Measurements from ENCODE around the gene AOC3.
"Not testable (repeated sequence)": the region's sequence is repeated elsewhere in the genome, so short reads cannot be mapped to it uniquely, and the experiment has no call there.

Gene AOC3

DNA sequence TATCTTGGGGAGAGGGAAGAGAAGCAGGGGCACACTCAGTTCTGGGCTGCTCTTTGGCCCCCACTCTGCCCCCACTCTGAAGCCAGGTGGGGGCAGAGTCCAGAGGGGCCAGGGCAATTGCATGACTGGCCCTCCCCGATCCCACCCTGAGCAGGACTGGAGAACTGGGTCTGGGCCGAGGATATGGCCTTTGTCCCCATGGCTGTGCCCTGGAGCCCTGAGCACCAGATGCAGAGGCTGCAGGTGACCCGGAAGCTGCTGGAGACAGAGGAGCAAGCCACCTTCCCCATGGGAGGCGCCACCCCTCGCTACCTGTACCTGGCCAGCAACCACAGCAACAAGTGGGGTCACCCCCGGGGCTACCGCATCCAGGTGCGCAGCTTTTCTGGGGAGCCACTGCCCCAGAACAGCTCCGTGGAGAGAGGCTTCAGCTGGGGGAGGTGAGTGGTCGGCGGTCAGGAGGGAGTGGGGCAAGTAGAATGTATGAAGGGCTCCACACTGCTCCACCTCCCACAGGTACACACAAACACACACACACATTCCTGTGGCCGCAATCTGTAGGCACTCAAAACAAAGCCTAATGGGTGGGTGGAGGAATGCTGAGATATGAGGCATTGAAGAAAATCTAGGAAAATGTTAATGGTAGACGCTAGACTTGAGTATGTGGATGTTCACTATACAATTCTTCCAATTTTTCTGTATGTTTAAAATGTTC is 21.4 kb downstream of the AOC3 start:
- TF ChIP-seq, protein P1, sequence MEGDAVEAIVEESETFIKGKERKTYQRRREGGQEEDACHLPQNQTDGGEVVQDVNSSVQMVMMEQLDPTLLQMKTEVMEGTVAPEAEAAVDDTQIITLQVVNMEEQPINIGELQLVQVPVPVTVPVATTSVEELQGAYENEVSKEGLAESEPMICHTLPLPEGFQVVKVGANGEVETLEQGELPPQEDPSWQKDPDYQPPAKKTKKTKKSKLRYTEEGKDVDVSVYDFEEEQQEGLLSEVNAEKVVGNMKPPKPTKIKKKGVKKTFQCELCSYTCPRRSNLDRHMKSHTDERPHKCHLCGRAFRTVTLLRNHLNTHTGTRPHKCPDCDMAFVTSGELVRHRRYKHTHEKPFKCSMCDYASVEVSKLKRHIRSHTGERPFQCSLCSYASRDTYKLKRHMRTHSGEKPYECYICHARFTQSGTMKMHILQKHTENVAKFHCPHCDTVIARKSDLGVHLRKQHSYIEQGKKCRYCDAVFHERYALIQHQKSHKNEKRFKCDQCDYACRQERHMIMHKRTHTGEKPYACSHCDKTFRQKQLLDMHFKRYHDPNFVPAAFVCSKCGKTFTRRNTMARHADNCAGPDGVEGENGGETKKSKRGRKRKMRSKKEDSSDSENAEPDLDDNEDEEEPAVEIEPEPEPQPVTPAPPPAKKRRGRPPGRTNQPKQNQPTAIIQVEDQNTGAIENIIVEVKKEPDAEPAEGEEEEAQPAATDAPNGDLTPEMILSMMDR (conservative IDR thresholded peaks at IDR 0.05; ENCODE audit: low read depth, low read length) = no peak
- H3K4me3 ChIP-seq (ENCODE audit: low read length) = no peak overlapping the region
- no peak for DNase-seq (ENCODE audit: low read depth)

- no peak for DNase-seq (ENCODE audit: low read depth)
- no peak overlapping the region for H3K4me3 ChIP-seq (ENCODE audit: low read length)
- TF ChIP-seq, protein P1 (conservative IDR thresholded peaks at IDR 0.05; ENCODE audit: low read depth, low read length) = no peak
Observed at GRCh38 chr17:42873315-42873714, 22.3 kb downstream of the AOC3 start.

DNA sequence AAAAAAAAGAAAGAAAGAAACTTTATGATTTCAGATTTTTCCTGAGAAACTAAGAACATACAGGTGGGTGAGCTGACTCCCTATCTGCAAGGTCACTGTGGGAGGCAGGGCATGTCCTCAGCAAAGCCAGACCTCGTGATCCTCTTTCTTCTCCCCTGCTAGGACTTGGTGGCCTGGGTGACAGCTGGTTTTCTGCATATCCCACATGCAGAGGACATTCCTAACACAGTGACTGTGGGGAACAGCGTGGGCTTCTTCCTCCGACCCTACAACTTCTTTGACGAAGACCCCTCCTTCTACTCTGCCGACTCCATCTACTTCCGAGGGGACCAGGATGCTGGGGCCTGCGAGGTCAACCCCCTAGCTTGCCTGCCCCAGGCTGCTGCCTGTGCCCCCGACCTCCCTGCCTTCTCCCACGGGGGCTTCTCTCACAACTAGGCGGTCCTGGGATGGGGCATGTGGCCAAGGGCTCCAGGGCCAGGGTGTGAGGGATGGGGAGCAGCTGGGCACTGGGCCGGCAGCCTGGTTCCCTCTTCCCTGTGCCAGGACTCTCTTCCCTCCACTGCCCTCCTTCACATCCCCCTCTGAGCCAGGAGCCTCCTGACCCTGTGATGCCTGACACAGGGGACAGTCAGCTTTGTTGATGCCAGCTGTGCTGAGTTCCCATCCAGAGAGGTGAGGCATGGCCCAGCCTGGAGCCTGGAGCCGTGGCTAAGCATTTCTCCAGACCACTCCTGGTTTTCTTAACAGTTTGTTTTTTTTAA is 23.1 kb downstream of the AOC3 start:
- not testable (repeated sequence) for DNase-seq (ENCODE audit: low read depth); H3K4me3 ChIP-seq (ENCODE audit: low read length)

DNA sequence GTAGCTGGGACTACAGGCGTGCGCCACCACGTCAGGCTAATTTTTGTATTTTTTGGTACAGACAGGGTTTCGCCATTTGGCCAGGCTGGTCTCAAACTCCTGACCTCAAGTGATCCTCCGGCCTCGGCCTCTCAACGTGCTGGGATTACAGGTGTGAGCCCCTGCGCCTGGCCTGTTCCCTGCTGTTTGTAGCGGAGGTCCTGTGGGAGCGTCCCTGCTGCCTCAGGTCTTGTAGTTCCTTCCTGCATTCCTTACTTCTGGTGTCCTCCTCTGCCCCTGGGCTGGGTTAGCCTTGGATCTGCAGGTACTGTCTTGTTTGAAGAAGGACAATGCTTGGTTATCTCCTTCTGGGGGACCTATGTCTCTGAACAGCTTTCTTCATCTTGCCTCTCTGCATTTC is 26.0 kb downstream of the AOC3 start:
- no peak overlapping the region for H3K4me3 ChIP-seq (ENCODE audit: low read length)
- TF ChIP-seq, protein P1 (conservative IDR thresholded peaks at IDR 0.05; ENCODE audit: low read depth, low read length) = no peak
- DNase-seq (ENCODE audit: low read depth) = no peak

DNA sequence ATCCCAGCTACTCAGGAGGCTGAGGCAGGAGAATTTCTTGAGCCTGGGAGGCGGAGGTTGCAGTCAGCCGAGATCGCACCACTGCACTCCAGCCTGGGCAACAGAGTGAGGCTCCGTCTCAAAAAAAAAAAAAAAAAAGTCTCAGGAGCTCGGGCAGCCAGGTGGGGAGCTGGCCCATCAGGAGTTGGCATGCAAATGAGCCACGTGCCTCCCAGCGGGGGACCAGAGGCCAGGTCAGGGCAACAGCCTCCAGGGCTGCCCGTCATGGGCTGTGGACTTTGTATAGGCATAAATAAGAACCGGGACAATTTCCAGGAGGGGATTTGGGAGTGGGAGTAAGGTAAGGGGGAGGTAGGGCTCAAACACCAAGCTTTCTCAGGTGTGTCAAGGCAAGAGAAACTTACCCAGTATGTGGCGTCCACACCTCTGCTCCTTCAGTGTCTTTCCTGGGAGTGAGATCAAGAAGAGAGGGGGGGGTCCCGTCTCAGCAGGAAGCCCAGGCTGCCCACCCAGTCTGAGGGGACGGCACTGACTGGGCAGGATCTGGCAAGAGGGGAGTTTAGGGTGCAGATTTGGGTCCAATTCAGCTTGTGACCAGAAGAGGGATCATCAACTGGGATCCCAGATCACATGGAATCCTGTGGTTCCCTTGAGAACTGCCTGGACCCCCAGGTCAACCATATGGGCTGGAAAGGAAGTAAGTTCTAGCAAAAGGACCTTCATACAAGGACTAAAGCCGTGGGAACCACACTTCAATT is 27.3 kb downstream of the AOC3 start:
- no peak for DNase-seq (ENCODE audit: low read depth)
- H3K4me3 ChIP-seq (ENCODE audit: low read length) = no peak overlapping the region
- TF ChIP-seq, protein P1 (conservative IDR thresholded peaks at IDR 0.05; ENCODE audit: low read depth, low read length) = no peak

DNA sequence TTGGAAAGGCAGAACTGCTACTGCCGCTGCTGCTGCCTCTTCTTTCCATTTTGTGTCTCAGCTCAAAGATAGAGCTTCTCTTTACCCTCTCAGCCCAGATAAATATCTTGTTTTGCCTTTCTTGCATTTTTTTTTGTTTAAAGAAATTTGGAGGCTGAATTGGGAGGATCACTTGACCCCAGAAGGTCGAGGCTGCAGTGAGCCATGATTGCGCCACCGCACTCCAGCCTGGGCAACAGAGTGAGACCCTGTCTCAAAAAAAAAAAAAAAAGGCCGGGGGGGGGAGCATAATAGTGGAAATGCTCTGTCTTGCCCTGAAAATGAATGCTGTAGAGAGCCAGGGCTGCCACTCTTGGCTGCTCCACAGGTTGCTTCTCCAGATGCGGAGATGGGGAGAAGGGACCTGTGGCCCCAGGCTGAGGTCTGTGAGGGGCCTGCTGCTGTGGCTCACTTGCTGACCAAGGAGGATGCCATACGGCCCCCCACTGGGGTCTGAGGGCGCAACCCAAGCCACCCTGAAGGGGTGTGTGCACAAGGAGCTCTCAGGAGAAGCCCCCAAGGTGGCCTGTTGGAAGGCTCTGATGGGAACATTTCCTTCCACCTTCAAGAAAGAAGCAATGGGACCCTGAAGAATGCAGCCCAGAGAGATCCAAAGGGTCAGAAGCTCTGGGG is 28.1 kb downstream of the AOC3 start:
- no peak overlapping the region for H3K4me3 ChIP-seq (ENCODE audit: low read length)
- no peak for DNase-seq (ENCODE audit: low read depth)
- TF ChIP-seq, protein P1 (conservative IDR thresholded peaks at IDR 0.05; ENCODE audit: low read depth, low read length) = no peak

GRCh38 chr17:42879596-42879985 is 28.6 kb downstream of the AOC3 start:
- TF ChIP-seq, protein P1 (conservative IDR thresholded peaks at IDR 0.05; ENCODE audit: low read depth, low read length) = no peak
- H3K4me3 ChIP-seq (ENCODE audit: low read length) = no peak overlapping the region
- no peak for DNase-seq (ENCODE audit: low read depth)

Measured in retinal pigment epithelial cell (primary cell).